ENCODE measurements around the gene MLH1. TPM values are rescaled to one million over a fixed set of nuclear protein-coding genes. Genes with fewer than 3 reads are reported as not detected.
"Not testable (repeated sequence)": the region's sequence is repeated elsewhere in the genome, so short reads cannot be mapped to it uniquely, and the experiment has no call there.

Gene MLH1
- total and polyA plus RNA-seq, 12 donors, result 17.2 to 111 (median 33.3) TPM

DNA sequence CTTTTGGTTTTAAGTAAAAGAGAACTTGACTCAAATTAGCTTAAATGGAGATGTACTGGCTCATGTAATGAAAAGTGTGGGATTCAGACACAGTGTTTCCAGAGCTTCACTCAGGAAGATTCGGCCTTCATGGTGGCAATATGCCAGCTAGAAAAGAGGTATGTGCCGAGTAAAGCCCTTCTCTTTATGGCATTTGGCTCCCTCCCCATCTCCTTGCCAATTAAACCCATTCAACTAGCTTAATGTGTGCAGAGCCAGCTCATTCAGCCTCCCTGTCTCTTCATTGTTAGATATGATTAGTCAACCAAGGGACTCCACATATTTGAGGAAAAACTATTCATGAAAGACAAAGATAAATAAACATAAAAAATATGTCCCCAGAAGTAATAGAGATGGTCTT lies 33.5 kb upstream of the MLH1 start:
- Histone ChIP-seq H3K4me3 (no peak overlapping the region), H3K27me3 (no peaks in the 10 kb centered on the region), H3K27ac (no peak overlapping the region), H3K9me3 (replicated peaks in 1 of 3) (no peaks in the 10 kb centered on the region), H3K4me1 (replicated peaks in 1 of 2) (no peaks in the 10 kb centered on the region), H3K36me3 (replicated peaks in 1 of 2) (no peaks in the 10 kb centered on the region)
- DNase-seq, result no peak
- 46 to 75% (median 53%) methylated on average over 2 of the region's 2 CpGs for WGBS, 4 donors
- no peak for TF ChIP-seq POLR2A (IDR thresholded peaks at IDR 0.05)
- TF ChIP-seq, protein P1, sequence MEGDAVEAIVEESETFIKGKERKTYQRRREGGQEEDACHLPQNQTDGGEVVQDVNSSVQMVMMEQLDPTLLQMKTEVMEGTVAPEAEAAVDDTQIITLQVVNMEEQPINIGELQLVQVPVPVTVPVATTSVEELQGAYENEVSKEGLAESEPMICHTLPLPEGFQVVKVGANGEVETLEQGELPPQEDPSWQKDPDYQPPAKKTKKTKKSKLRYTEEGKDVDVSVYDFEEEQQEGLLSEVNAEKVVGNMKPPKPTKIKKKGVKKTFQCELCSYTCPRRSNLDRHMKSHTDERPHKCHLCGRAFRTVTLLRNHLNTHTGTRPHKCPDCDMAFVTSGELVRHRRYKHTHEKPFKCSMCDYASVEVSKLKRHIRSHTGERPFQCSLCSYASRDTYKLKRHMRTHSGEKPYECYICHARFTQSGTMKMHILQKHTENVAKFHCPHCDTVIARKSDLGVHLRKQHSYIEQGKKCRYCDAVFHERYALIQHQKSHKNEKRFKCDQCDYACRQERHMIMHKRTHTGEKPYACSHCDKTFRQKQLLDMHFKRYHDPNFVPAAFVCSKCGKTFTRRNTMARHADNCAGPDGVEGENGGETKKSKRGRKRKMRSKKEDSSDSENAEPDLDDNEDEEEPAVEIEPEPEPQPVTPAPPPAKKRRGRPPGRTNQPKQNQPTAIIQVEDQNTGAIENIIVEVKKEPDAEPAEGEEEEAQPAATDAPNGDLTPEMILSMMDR (IDR thresholded peaks at IDR 0.05), result no peak
- intact Hi-C loops (cut with DNase I), result loop anchor here (5.0 to 10.0 kb wide), 3 partner anchors 55 to 233 kb away; no protein-coding TSS in a partner anchor

DNA sequence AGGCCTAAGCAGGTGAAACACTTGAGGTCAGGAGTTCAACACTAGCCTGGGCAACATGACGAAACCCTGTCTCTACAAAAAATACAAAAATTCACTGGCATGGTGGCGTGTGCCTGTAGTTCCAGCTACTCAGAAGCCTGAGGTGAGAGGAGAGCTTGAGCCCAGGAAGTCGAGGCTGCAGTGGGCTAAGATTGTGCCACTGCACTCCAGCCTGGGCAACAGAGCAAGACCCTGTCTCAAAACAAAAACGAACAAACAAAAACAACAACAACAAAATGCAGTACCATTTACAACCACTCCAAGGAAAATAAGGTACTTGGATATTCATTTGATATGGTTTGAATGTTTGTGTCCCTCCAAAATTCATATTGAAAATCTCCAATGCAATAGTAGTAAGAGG lies 32.8 kb upstream of the MLH1 start:
- intact Hi-C loops (cut with DNase I), result loop anchor here in 1 of 2 donors (5.0 kb wide), 1 partner anchor 233 kb away; no protein-coding TSS in a partner anchor

DNA sequence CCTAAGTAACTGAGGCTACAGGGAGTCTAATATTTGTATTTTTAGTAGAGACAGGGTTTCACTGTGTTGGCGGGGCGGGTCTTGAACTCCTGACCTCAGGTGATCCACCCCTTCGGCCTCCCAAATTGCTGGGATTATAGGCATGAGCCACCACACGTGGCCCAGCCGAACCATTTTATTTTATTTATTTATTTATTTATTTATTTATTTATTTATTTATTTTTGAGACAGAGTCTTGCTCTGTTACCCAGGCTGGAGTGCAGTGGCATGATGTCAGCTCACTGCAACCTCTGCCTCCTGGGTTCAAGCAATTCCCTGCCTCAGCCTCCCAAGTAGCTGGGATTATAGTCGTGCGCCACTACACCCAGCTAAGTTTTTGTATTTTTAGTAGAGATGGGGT lies 30.3 kb upstream of the MLH1 start:
- H3K4me1 ChIP-seq (replicated peaks in 1 of 2); H3K27ac ChIP-seq; DNase-seq; H3K27me3 ChIP-seq; H3K9me3 ChIP-seq (replicated peaks in 1 of 3); H3K36me3 ChIP-seq (replicated peaks in 1 of 2); H3K4me3 ChIP-seq: not testable (repeated sequence)
- WGBS, 4 donors, result 91 to 96% (median 94%) methylated on average over 7 of the region's 7 CpGs
- intact Hi-C loops (cut with DNase I), result loop anchor here in 1 of 2 donors (5.0 kb wide), 1 partner anchor 236 kb away; no protein-coding TSS in a partner anchor

More for the DNA sequence above, 32.8 kb upstream of the MLH1 start:
- no peak for TF ChIP-seq POLR2A (IDR thresholded peaks at IDR 0.05)
- TF ChIP-seq, protein P1 (IDR thresholded peaks at IDR 0.05), result no peak
- Histone ChIP-seq H3K36me3 (replicated peaks in 1 of 2) (no peaks in the 10 kb centered on the region), H3K4me3 (no peak overlapping the region), H3K9me3 (replicated peaks in 1 of 3) (no peaks in the 10 kb centered on the region), H3K27me3 (no peaks in the 10 kb centered on the region), H3K4me1 (replicated peaks in 1 of 2) (no peaks in the 10 kb centered on the region), H3K27ac (no peak overlapping the region)
- WGBS, 4 donors, result 74 to 87% (median 83%) methylated on average over 4 of the region's 4 CpGs
- DNase-seq, result no peak

DNA sequence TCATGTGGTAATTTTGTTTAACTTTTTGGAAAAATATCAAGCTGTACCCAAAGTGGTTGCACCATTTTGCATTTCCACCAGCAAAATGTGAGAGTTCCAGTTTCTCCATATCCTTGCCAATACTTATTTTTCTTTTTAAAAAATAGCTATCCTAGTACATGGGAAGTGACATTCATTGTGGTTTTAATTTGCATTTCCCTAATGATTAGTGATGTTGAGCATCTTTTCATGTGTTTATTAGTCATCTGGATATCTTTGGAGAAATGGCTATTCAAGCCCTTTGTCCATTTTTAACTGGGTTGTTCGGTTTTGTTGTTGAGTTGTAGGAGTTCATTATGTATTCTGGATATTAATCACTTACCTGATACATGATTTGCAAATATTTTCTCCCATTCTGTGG lies 29.0 kb upstream of the MLH1 start:
- intact Hi-C loops (cut with DNase I), result loop anchor here in 1 of 2 donors (5.0 kb wide), 1 partner anchor 237 kb away; no protein-coding TSS in a partner anchor
- Histone ChIP-seq H3K4me3 (no peak overlapping the region), H3K36me3 (replicated peaks in 1 of 2) (no peaks in the 10 kb centered on the region), H3K9me3 (replicated peaks in 1 of 3) (no peaks in the 10 kb centered on the region), H3K4me1 (replicated peaks in 1 of 2) (no peaks in the 10 kb centered on the region), H3K27me3 (no peaks in the 10 kb centered on the region), H3K27ac (no peak overlapping the region)
- TF ChIP-seq, protein P1 (IDR thresholded peaks at IDR 0.05), result no peak
- TF ChIP-seq POLR2A (IDR thresholded peaks at IDR 0.05), result no peak
- 88 to 95% (median 93%) methylated on average over 1 of the region's 1 CpG for WGBS, 4 donors
- no peak for DNase-seq

DNA sequence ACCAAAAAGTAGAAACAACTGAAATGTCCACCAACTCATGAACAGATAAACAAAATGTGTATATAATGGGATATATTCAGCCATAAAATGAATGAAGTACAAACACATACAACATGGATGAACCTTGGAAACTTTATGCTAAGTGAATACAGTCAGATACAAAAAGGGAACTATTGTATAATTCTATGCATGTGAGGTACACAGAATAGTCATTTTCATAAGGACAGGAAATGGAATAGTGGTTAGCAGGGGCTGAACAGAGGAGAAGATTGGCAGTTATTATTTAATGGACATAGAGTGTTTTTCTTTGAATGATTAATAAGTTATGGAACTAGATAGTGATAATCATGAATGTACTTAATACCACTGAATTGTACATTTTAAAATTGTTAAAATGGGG lies 28.5 kb upstream of the MLH1 start:
- no peaks in the 10 kb centered on the region for H3K9me3 ChIP-seq (replicated peaks in 1 of 3)
- H3K27ac ChIP-seq, result no peak overlapping the region
- intact Hi-C loops (cut with DNase I), result loop anchor here in 1 of 2 donors (5.0 kb wide), 1 partner anchor 238 kb away; no protein-coding TSS in a partner anchor
- no peaks in the 10 kb centered on the region for H3K27me3 ChIP-seq
- H3K36me3 ChIP-seq (replicated peaks in 1 of 2), result no peaks in the 10 kb centered on the region
- H3K4me1 ChIP-seq (replicated peaks in 1 of 2), result peaks cover 2 to 3% of the 10 kb centered on the region in 2 donors
- TF ChIP-seq POLR2A (IDR thresholded peaks at IDR 0.05), result no peak
- TF ChIP-seq, protein P1 (IDR thresholded peaks at IDR 0.05), result no peak
- no peak for DNase-seq
- H3K4me3 ChIP-seq, result no peak overlapping the region
